Activated T-cell treated with anti-CD3 and anti-CD28 coated beads for 4 hours (primary cell): ENCODE measurements around the gene GALR2.

Experiments used
- DNase-seq: peaks from one replicate; pipeline ENCODE4 v3.0.0-alpha.2; 2020

The GALR2 gene

GRCh38 chr17:76102944-76103273 lies 28.3 kb downstream of the GALR2 start:
- DNase-seq = no peak

- peak; percentile 91 for DNase-seq
Observed at GRCh38 chr17:76103274-76104139, 28.9 kb downstream of the GALR2 start, which contains the start of gene EXOC7. EXOC7 (minus strand) TSS chr17:76103787; CDS start chr17:76103692, 95 bp downstream.

- DNase-seq = no peak
Observed at GRCh38 chr17:76104140-76104895, 29.7 kb downstream of the GALR2 start.

- DNase-seq = no peak
Observed at GRCh38 chr17:76104896-76105231, 30.3 kb downstream of the GALR2 start.

GRCh38 chr17:76106703-76107102 lies 32.1 kb downstream of the GALR2 start:
- DNase-seq = no peak

- DNase-seq = no peak
Observed at GRCh38 chr17:76107509-76107908, 32.9 kb downstream of the GALR2 start.

- no peak for DNase-seq
Observed at GRCh38 chr17:76111956-76112355, 37.4 kb downstream of the GALR2 start.

- no peak for DNase-seq
Observed at GRCh38 chr17:76115138-76115754, 40.7 kb downstream of the GALR2 start.

- DNase-seq = no peak
Observed at GRCh38 chr17:76119409-76120371, 45.1 kb downstream of the GALR2 start.

GRCh38 chr17:76120658-76121008 lies 46.1 kb downstream of the GALR2 start:
- no peak for DNase-seq

GRCh38 chr17:76121932-76122430 lies 47.4 kb downstream of the GALR2 start:
- DNase-seq = no peak

- DNase-seq = no peak
Observed at GRCh38 chr17:76122431-76123190, 48.0 kb downstream of the GALR2 start.

- DNase-seq = no peak
Observed at GRCh38 chr17:76123191-76123499, 48.6 kb downstream of the GALR2 start.

GRCh38 chr17:76123749-76124581 lies 49.4 kb downstream of the GALR2 start:
- DNase-seq = no peak

GRCh38 chr17:76124582-76125390 lies 50.2 kb downstream of the GALR2 start:
- DNase-seq = no peak

- no peak for DNase-seq
Observed at GRCh38 chr17:76125391-76125675, 50.8 kb downstream of the GALR2 start.

GRCh38 chr17:76125922-76126321 lies 51.3 kb downstream of the GALR2 start:
- DNase-seq = no peak
